EL (cell line): ENCODE data around the gene PLK5.
"Not testable (repeated sequence)": the region's sequence is repeated elsewhere in the genome, so short reads cannot be mapped to it uniquely, and the experiment has no call there.

Experiments used
- DNase-seq: peaks from one replicate; pipeline ENCODE4 v3.0.0-alpha.2; 2016

PLK5 gene

GRCh38 chr19:1509602-1510441 is 14.1 kb upstream of the PLK5 start:
- DNase-seq: no peak

GRCh38 chr19:1510442-1510806 is 13.5 kb upstream of the PLK5 start:
- no peak for DNase-seq

GRCh38 chr19:1510807-1511206 is 13.1 kb upstream of the PLK5 start:
- DNase-seq: no peak

DNA sequence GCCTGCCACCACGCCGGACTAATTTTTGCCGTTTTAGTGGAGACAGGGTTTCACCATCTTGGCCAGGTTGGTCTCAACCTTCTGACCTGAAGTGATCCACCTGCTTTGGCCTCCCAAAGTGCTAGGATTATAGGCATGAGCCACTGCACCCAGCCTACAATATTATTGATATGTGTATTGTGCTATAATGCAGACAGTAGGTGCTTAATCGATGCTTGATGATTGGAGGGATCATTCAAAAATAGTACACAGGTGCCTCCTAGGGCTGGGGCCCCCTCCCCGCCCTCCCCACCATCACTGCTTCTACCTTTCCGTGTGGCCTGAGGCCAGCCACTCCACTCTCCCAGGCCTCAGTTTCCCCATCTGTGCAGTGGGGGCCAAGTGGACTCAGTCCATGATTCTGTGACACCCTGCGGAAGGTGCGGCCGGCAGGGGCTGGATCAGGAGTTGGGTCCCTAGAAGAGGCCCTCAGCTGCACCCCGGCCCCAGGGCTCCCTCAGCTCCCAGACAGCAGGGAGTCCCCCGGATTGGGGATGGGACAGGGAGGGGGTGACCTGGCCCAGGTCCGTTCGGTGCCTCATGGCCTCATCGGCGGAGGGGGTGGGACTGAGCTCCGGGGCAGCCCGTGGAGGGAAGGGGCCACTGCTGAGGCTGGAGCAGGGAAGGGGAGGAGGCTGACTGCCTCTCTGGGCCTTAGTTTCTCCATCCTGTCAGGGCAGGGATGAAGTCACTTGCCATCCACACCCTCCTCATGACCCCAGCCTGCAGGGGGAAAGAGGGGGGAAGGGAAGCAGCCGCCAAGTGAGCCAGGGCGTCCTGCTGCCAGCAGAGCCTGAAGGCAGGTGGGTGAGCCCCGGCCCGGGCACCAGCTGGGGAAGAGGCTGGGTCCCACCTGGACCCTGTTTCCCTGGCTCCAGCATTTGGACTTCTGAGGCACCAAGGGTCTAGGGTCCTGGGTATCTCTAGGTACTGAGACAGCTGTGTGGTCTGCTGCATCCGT is 12.3 kb upstream of the PLK5 start:
- no peak for DNase-seq

- peak; percentile 78 for DNase-seq
Observed at GRCh38 chr19:1512671-1513498, 11.0 kb upstream of the PLK5 start, which contains the start of gene ADAMTSL5. Gene ADAMTSL5 (minus strand): TSS chr19:1513019. CDS start chr19:1510943, 2,076 bp downstream.

DNA sequence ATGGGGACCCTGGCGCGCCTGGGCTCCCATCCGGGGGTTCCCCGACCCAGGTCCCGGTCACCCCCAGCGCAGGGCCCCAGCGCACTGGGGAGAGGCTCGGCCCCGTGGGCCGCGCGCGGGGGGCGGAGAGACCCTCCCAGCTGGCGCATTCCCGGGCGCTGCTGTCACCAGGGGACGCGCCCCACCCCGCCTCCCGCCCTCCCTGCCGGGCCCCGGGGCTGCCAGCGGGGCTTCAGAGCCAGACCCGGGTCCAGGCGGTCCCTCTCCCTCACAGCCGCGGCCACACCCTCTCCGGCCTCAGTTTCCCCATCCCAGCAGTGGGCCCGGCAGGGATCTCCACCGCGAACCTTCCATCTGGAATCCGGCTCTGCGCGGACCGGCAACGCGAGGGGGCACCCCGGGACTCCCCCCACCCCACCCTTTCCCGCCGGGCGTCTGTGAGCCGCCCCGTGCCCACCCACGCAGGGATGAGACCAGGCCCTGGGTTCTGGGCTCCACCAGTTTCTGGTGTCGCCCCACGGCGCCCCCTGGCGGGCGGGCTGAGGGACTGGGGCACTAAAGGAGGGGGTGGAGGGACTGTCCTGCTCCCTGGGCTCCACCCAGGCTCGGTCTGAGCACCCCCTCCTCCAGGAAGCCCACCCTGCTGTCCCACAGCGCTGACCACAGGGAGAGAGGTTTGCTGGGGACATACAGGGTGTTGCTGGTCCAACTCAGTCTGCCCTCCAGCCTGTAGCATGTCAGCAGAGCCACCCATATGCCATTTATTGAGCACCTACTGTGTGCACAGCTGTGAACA is 10.2 kb upstream of the PLK5 start:
- DNase-seq: peak; percentile 64

- DNase-seq: no peak
Observed at GRCh38 chr19:1514295-1514661, 9.6 kb upstream of the PLK5 start.

- no peak for DNase-seq
Observed at GRCh38 chr19:1514986-1515721, 8.7 kb upstream of the PLK5 start.

DNA sequence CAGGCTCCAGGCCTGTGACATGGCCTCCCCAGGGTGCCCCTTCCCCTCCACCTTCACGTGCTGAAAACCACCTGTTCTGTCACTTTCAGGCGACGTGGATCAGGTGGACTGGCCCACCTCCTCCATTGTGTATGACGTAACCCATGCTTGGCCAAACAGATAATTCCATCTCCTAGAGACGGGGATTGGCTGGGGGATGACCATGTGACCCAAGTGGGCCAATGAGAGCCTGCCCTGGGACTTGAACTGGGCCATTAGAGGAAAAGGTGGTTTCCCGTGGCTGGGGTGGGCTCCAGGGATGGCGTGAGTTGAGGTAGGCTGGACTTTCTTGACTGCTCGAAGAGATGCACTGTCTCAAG is 7.5 kb upstream of the PLK5 start:
- no peak for DNase-seq

GRCh38 chr19:1518471-1518870 is 5.4 kb upstream of the PLK5 start:
- no peak for DNase-seq

GRCh38 chr19:1519802-1520201 is 4.1 kb upstream of the PLK5 start:
- not testable (repeated sequence) for DNase-seq

GRCh38 chr19:1520203-1520780 is 3.6 kb upstream of the PLK5 start:
- no peak for DNase-seq

- no peak for DNase-seq
Observed at GRCh38 chr19:1521636-1522035, 2.2 kb upstream of the PLK5 start.

DNA sequence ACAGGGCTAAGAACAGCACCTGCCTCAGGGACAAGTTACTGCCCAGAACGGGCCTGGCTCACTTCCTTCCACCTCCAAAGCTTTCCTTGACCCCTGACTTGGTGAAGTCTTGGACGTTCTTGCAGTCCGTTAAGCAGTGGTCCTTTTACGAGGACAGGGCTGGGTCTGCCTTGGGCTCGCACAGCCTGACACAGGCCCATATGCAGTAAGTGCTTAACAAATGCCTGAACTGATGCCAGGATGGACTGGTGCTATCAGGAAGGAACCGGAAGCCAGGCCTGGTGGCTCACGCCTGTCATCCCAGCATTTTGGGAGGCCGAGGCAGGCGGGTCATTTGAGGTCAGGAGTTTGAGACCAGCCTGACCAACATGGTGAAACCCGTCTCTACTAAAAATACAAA is 1.8 kb upstream of the PLK5 start:
- DNase-seq: no peak

- DNase-seq: no peak
Observed at GRCh38 chr19:1522838-1523237, 1.0 kb upstream of the PLK5 start.

DNA sequence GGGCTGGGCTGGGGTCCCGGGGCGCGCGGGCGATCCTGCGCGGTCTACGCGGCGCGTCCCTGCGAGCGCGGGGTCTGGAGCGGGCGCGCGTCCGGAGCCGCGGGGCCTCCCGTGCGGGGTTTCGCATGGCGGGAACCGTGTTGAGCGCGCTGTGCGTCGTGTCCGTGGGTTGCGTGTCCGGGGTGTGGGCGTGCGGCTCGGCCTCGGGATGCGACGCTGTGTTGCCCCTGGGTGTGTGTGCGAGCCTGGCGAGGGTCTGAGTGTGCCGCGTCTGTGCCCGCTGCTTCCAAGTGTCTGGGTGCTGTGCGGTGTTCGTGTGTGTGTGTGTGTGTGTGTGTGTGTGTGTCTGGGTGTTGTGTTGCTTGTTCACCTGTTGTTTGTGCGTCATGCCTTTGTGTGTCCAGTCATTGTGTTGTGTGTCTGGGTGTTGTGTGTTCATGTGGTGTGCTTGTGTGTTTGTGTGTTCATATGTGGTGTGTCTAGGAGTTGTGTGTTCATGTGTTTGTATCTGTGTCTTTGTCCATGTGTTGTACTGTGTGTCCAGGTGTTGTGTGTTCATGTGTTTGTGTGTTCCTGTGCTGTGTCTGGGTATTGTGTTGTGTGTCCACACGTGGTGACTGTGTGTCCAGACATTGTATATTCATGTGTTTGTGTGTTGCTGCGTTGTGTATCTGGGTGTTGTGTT is 552 bp downstream of the PLK5 start:
- DNase-seq: no peak

GRCh38 chr19:1524972-1525325 is 1.1 kb downstream of the PLK5 start:
- no peak for DNase-seq

DNA sequence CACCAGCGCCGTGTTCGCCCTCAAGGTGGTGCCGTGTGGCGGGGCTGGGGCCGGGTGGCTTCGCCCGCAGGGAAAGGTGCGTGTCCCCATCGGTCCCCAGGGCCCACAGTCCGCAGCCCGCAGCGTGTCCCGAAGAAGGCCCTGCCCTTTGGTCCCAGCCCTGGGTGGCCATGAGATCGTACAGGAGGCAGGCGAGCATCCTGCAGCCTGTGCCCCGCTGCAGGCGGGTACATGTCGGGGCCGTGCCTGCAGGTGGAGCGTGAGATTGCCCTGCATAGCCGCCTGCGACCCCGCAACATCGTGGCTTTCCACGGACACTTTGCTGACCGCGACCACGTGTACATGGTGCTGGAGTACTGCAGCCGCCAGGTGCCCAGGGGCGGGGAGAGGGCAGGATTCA is 1.5 kb downstream of the PLK5 start:
- DNase-seq: no peak

- no peak for DNase-seq
Observed at GRCh38 chr19:1526066-1526778, 2.3 kb downstream of the PLK5 start.
